WTC11 (cell line): ENCODE results near the gene TERT. TPM values are rescaled to one million over a fixed set of nuclear protein-coding genes. Genes with fewer than 3 reads are reported as not detected.
A peak's percentile ranks its signal among the peaks of the same experiment; 100 is the strongest.
"Not testable (repeated sequence)": the region's sequence is repeated elsewhere in the genome, so short reads cannot be mapped to it uniquely, and the experiment has no call there.

Source experiments
- ATAC-seq: fragments of 200-7000 bp; cut with Tn5 transposase; 2 replicates; pipeline ENCODE4 v1.10.0; 2021; ENCODE audit warnings: mild to moderate bottlenecking, moderate library complexity
- CTCF ChIA-PET: fragments of 300-600 bp; sonication (Branson Sonifier 250); formaldehyde crosslinking; loops from one replicate; lab custom pipeline; 2021; ENCODE audit warnings: antibody characterized with exemption; lab: Charles Lee
- POLR2A ChIA-PET: fragments of 350-600 bp; sonication (Branson Sonifier 250); formaldehyde crosslinking; loops from one replicate; lab custom pipeline; 2021; ENCODE audit warnings: antibody characterized with exemption; lab: Charles Lee
- DNase-seq: peaks from one replicate; pipeline ENCODE4 v3.0.0; 2021; ENCODE audit warnings: low spot score
- H3K27ac Mint-ChIP-seq: 2 replicates; pipeline ENCODE4 v1.8.0; 2021; ENCODE audit warnings: mixed read lengths
- H3K27me3 Mint-ChIP-seq: 2 replicates; pipeline ENCODE4 v1.8.0; 2021; ENCODE audit warnings: low read depth, mild to moderate bottlenecking, moderate library complexity, mixed read lengths
- H3K36me3 Mint-ChIP-seq: 2 replicates; pipeline ENCODE4 v1.8.0; 2021; ENCODE audit warnings: mixed read lengths
- H3K4me1 Mint-ChIP-seq: 2 replicates; pipeline ENCODE4 v1.8.0; 2022; ENCODE audit warnings: mixed read lengths
- H3K4me3 Mint-ChIP-seq: 2 replicates; pipeline ENCODE4 v1.8.0; 2021; ENCODE audit warnings: mild to moderate bottlenecking, moderate library complexity, mixed read lengths
- H3K9me3 Mint-ChIP-seq: 2 replicates; pipeline ENCODE4 v1.8.0; 2021; ENCODE audit warnings: mixed read lengths
- AFF4 ChIP-seq: sonication (generic); formaldehyde crosslinking; IDR thresholded peaks from 2 replicates; pipeline ENCODE4 v1.8.1; 2023; ENCODE audit warnings: mild to moderate bottlenecking, missing genetic modification reagents, borderline replicate concordance
- ATF3 ChIP-seq: sonication (generic); formaldehyde crosslinking; conservative IDR thresholded peaks from 2 replicates; pipeline ENCODE4 v1.8.1; 2022; ENCODE audit warnings: mild to moderate bottlenecking, missing genetic modification reagents
- E2F5 ChIP-seq: sonication (generic); formaldehyde crosslinking; IDR thresholded peaks from 2 replicates; pipeline ENCODE4 v1.8.1; 2022; ENCODE audit warnings: mild to moderate bottlenecking, moderate library complexity, missing genetic modification reagents
- EMX1 ChIP-seq: fragments of 250-450 bp; sonication (Bioruptor Pico); IDR thresholded peaks from 2 replicates; pipeline ENCODE4 v1.8.0; 2021; ENCODE audit warnings: mild to moderate bottlenecking
- GRHL2 ChIP-seq: fragments of 250-450 bp; sonication (Bioruptor Pico); IDR thresholded peaks from 2 replicates; pipeline ENCODE4 v1.8.0; 2022; ENCODE audit warnings: mild to moderate bottlenecking, moderate library complexity; ENCODE audit not compliant: insufficient replicate concordance, severe bottlenecking
- JUN ChIP-seq: sonication (generic); formaldehyde crosslinking; IDR thresholded peaks from 2 replicates; pipeline ENCODE4 v1.8.0; 2023; ENCODE audit warnings: mild to moderate bottlenecking, missing genetic modification reagents
- MXD4 ChIP-seq: fragments of 250-450 bp; sonication (Bioruptor Pico); IDR thresholded peaks from 2 replicates; pipeline ENCODE4 v1.8.0; 2021; ENCODE audit warnings: mild to moderate bottlenecking, moderate library complexity, borderline replicate concordance
- NFATC4 ChIP-seq: fragments of 250-450 bp; sonication (Bioruptor Pico); IDR thresholded peaks from 2 replicates; pipeline ENCODE4 v1.9.0; 2021; ENCODE audit warnings: mild to moderate bottlenecking
- NR2C2 ChIP-seq: sonication (generic); formaldehyde crosslinking; IDR thresholded peaks from 2 replicates; pipeline ENCODE4 v1.8.0; 2022; ENCODE audit warnings: mild to moderate bottlenecking, missing genetic modification reagents
- PRDM15 ChIP-seq: sonication (generic); formaldehyde crosslinking; IDR thresholded peaks from 2 replicates; pipeline ENCODE4 v1.8.0; 2022; ENCODE audit warnings: missing genetic modification reagents
- SMAD4 ChIP-seq: sonication (generic); formaldehyde crosslinking; IDR thresholded peaks from 2 replicates; pipeline ENCODE4 v1.8.0; 2022; ENCODE audit warnings: mild to moderate bottlenecking, missing genetic modification reagents
- USF1 ChIP-seq: sonication (generic); formaldehyde crosslinking; IDR thresholded peaks from 2 replicates; pipeline ENCODE4 v1.8.0; 2022; ENCODE audit warnings: mild to moderate bottlenecking, missing genetic modification reagents
- ZNF219 ChIP-seq: sonication (generic); formaldehyde crosslinking; IDR thresholded peaks from 2 replicates; pipeline ENCODE4 v1.8.0; 2023; ENCODE audit warnings: missing genetic modification reagents, mild to moderate bottlenecking, borderline replicate concordance
- ZNF425 ChIP-seq: fragments of 250-450 bp; sonication (Bioruptor Pico); conservative IDR thresholded peaks from 2 replicates; pipeline ENCODE4 v1.9.0; 2021; ENCODE audit warnings: mild to moderate bottlenecking
- ZNF671 ChIP-seq: fragments of 250-450 bp; sonication (Bioruptor Pico); IDR thresholded peaks from 2 replicates; pipeline ENCODE4 v1.8.0; 2021; ENCODE audit warnings: mild to moderate bottlenecking
- total RNA-seq: library from RNA; stranded (reverse); gene quantifications from 3 replicates; pipeline ENCODE4 v1.2.3, GENCODE V29; 2021

The TERT gene
- total RNA-seq, 1 experiment from 2014 or later = 42.9 TPM

- H3K36me3 Mint-ChIP-seq = peaks cover 67% of the 10 kb centered on the region
- H3K27ac Mint-ChIP-seq = no peak overlapping the region
- TF ChIP-seq EMX1 = no peak
- no peak for TF ChIP-seq GRHL2
- no peak for TF ChIP-seq ATF3 (CRISPR knock-in tag)
- no peak for TF ChIP-seq NR2C2 (CRISPR knock-in tag)
- TF ChIP-seq ZNF425 = no peak
- no peak for TF ChIP-seq AFF4 (CRISPR knock-in tag)
- no peak for TF ChIP-seq PRDM15 (CRISPR knock-in tag)
- TF ChIP-seq USF1 (CRISPR knock-in tag) = no peak
- TF ChIP-seq NFATC4 (CRISPR knock-in tag) = no peak
- no peaks in the 10 kb centered on the region for H3K4me1 Mint-ChIP-seq
- ATAC-seq = no peak
- no peaks in the 10 kb centered on the region for H3K9me3 Mint-ChIP-seq
- ChIA-PET POLR2A (no interaction called here), CTCF (interaction anchor here (0.6 kb wide), 1 partner anchor 104 kb away, joined by 3 read pairs; no protein-coding TSS in a partner anchor)
- H3K4me3 Mint-ChIP-seq = no peak overlapping the region
- DNase-seq = no peak
- H3K27me3 Mint-ChIP-seq = no peaks in the 10 kb centered on the region
Observed at GRCh38 chr5:1333986-1334385, 39.1 kb upstream of the TERT start.

- CTCF ChIA-PET, H3K9me3 Mint-ChIP-seq, H3K4me1 Mint-ChIP-seq, POLR2A ChIA-PET, H3K27me3 Mint-ChIP-seq, ATAC-seq, H3K27ac Mint-ChIP-seq, H3K4me3 Mint-ChIP-seq, DNase-seq: not testable (repeated sequence)
- peaks cover 71% of the 10 kb centered on the region for H3K36me3 Mint-ChIP-seq
Observed at GRCh38 chr5:1333286-1333685, 38.4 kb upstream of the TERT start.

- TF ChIP-seq SMAD4 (CRISPR knock-in tag) (no peak), ATF3 (CRISPR knock-in tag) (no peak), E2F5 (no peak), ZNF219 (CRISPR knock-in tag) (no peak), MXD4 (CRISPR knock-in tag) (no peak), JUN (CRISPR knock-in tag) (no peak), ZNF671 (CRISPR knock-in tag) (no peak)
Observed at GRCh38 chr5:1332461-1333001, 37.7 kb upstream of the TERT start.

More at GRCh38 chr5:1332461-1333001, 37.7 kb upstream of the TERT start:
- ChIA-PET POLR2A (no interaction called here), CTCF (no interaction called here)
- H3K27me3 Mint-ChIP-seq = no peaks in the 10 kb centered on the region
- ATAC-seq = peak; percentile 38; the same call in 1 of the 2 replicates
- peaks cover 9% of the 10 kb centered on the region for H3K9me3 Mint-ChIP-seq
- peaks cover 69% of the 10 kb centered on the region for H3K36me3 Mint-ChIP-seq
- H3K27ac Mint-ChIP-seq = no peak overlapping the region
- peaks cover 4% of the 10 kb centered on the region; the same call in 1 of the 2 replicates for H3K4me1 Mint-ChIP-seq
- DNase-seq = no peak
- no peak overlapping the region for H3K4me3 Mint-ChIP-seq
